ENCODE data around the gene BCAS4.

GRCh38 chr20:50772420-50773185, 22.3 kb upstream of the BCAS4 start:
- TF ChIP-seq POLR2A (IDR thresholded peaks at IDR 0.05) = no peak
- no peak for TF ChIP-seq CTCF (IDR thresholded peaks at IDR 0.05)

Data from right lobe of liver (tissue), 4 donors.